NOMO-1 (cell line): ENCODE results near the gene OTULIN.

Source experiments
- DNase-seq, 2 experiments: peaks; one replicate each; lab custom pipeline; 2025; ENCODE audit not compliant: unreplicated experiment in 2 of 2; lab: John Stamatoyannopoulos, UW

Gene OTULIN

GRCh38 chr5:14695152-14695551 lies 30.6 kb downstream of the OTULIN start:
- no peak for DNase-seq

- DNase-seq = no peak
Observed at GRCh38 chr5:14696057-14696456, 31.5 kb downstream of the OTULIN start.

- no peak for DNase-seq
Observed at GRCh38 chr5:14696851-14697250, 32.3 kb downstream of the OTULIN start.

- DNase-seq = no peak
Observed at GRCh38 chr5:14698495-14698894, 34.0 kb downstream of the OTULIN start.

- no peak for DNase-seq
Observed at GRCh38 chr5:14699159-14699558, 34.6 kb downstream of the OTULIN start.

- DNase-seq = no peak
Observed at GRCh38 chr5:14699807-14700400, 35.4 kb downstream of the OTULIN start.

GRCh38 chr5:14700478-14701436 lies 36.2 kb downstream of the OTULIN start:
- DNase-seq = peak; percentile 85 to 92

- DNase-seq = no peak
Observed at GRCh38 chr5:14701556-14701955, 37.0 kb downstream of the OTULIN start.

- DNase-seq = no peak
Observed at GRCh38 chr5:14702238-14702839, 37.8 kb downstream of the OTULIN start.

- no peak for DNase-seq
Observed at GRCh38 chr5:14705556-14705955, 41.0 kb downstream of the OTULIN start.

- DNase-seq = peak; percentile 20 to 57
Observed at GRCh38 chr5:14706615-14707021, 42.1 kb downstream of the OTULIN start.

GRCh38 chr5:14707811-14708390 lies 43.4 kb downstream of the OTULIN start:
- DNase-seq = no peak

GRCh38 chr5:14708551-14708950 lies 44.0 kb downstream of the OTULIN start:
- DNase-seq = no peak

GRCh38 chr5:14710313-14710994 lies 45.9 kb downstream of the OTULIN start:
- DNase-seq = no peak

GRCh38 chr5:14712131-14712530 lies 47.6 kb downstream of the OTULIN start:
- DNase-seq = no peak

GRCh38 chr5:14712666-14713065 lies 48.1 kb downstream of the OTULIN start:
- no peak for DNase-seq

GRCh38 chr5:14713476-14714390 lies 49.2 kb downstream of the OTULIN start:
- DNase-seq = no peak

- DNase-seq = no peak
Observed at GRCh38 chr5:14714706-14715105, 50.2 kb downstream of the OTULIN start.

- no peak for DNase-seq
Observed at GRCh38 chr5:14715481-14715880, 51.0 kb downstream of the OTULIN start.
